HG02571 (cell line): Measurements from ENCODE around the gene UST.
"Not testable (repeated sequence)": the region's sequence is repeated elsewhere in the genome, so short reads cannot be mapped to it uniquely, and the experiment has no call there.

Source experiments
- ATAC-seq: cut with Tn5 transposase; IDR thresholded peaks from one replicate; pipeline ENCODE4 v1.9.1; 2021; ENCODE audit warnings: mild to moderate bottlenecking, moderate library complexity; ENCODE audit not compliant: unreplicated experiment

The UST gene

GRCh38 chr6:149028767-149029405, 282.1 kb downstream of the UST start:
- ATAC-seq, result no peak

DNA sequence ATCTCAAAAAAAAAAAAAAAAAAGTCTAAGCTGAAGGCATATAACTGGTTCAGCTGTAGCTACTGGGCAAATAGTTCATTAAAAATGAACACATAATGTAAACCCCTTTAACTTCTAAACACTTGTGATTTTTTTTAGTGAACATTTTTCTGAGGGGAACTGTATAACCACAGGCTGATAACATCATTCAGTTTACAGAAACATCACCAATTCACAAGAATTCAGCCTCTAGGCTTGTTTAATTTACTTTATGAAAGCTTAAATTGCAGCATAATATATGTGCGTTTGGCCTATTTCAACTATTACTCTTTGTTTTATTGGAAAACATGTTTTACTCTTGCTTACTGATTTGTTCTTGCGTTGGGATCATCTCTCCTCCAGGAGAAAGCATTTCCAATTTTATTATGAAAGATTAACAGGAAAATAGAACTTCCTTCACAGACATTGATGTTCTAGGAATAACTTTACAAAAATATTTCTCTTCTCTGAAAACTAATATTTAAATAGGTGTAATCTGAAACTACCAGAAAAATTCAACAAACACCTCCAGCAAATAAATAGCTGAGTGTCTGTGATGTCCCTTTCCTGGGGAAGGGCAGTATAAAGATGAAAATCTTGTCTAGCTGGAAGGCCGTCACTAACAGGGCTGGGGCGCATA, 284.5 kb downstream of the UST start:
- ATAC-seq, result no peak

GRCh38 chr6:149031859-149032598, 285.2 kb downstream of the UST start:
- peak; percentile 21 for ATAC-seq

GRCh38 chr6:149032599-149033405, 286.0 kb downstream of the UST start:
- peak; percentile 80 for ATAC-seq

DNA sequence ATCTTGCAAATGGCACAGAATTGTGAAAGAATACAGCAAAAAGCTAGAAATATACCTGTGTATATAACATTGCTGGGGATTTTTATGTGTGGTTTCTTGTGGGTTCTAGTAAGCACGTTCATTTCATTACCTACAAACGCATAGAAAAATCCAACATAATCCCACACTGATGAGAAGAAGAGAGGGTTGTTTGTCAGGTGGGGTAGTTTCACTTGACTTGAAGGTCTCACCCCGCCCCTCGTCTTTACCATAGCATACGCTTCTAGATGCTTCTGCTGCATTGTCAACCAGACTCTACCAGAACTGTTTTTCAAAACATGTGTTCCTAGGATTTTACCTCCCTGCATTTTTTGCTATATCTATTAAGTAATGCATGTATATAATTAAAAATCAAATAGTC, 286.6 kb downstream of the UST start:
- ATAC-seq, result no peak

GRCh38 chr6:149035766-149036165, 288.9 kb downstream of the UST start:
- no peak for ATAC-seq

DNA sequence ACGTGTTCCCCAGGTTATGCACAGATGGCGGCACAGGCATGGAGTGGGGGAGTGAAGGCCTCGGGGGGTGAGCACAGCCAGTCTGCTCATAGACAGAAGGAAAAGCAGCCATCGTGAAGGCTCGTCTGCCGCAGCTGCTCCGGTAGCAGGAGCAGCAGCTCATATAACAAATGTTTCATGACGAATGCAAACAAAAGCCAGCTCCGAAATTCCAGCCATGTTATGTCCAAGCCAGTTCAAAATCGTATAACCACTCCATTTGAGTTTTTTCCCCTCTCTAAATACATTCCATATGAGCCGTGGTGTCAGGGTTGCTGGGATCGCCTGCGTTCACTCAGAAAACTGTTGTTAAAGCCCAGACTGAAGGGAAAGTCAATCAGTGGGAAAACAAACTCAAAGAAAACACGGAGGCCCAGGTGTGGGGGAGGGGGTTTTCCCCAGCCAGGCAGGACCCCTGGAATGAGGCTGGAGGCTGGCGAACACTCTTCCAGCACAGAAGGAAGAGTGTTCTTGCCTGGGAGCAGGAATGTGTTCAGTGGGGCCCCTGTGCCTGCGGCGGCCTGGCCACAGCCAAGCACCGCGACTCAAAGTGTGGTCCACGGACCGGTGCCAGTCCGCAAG, 290.3 kb downstream of the UST start:
- ATAC-seq, result no peak

DNA sequence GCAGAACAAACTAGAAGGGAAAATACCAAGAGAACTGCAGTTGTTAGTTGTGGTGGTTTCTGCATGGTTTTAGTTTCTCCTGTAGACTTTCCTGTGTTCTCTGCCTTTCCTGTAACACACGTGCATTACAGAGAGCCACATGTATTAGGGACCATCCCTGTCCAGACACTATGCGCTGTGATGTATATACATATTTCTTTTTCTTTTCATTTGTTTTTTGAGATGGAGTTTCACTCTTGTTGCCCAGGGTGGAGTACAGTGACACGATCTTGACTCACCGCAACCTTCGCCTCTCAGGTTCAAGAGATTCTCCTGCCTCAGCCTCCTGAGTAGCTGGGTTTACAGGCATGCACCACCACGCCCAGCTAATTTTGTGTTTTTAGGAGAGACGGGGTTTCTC, 292.2 kb downstream of the UST start:
- ATAC-seq, result not testable (repeated sequence)

DNA sequence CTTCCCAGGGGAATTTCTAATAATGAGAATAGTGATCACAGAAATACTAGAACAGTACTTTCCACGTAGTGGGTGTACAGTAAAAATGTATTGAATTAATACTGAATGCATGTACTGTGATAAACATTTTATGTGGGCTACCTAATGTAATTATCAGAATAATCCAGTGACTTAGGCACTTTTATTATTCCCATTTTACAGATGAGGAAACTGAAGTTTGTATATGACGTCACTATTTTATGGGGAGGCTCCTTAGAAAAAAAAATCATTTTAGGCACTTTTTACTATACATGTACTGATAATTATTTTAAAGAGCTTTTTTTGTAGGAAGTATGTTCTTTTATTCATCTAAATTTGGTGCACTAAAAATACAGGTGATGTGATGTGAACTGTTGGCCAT, 295.1 kb downstream of the UST start:
- no peak for ATAC-seq

- ATAC-seq, result no peak
These were observed 296.8 kb downstream of the UST start for GRCh38 chr6:149043476-149044130.

DNA sequence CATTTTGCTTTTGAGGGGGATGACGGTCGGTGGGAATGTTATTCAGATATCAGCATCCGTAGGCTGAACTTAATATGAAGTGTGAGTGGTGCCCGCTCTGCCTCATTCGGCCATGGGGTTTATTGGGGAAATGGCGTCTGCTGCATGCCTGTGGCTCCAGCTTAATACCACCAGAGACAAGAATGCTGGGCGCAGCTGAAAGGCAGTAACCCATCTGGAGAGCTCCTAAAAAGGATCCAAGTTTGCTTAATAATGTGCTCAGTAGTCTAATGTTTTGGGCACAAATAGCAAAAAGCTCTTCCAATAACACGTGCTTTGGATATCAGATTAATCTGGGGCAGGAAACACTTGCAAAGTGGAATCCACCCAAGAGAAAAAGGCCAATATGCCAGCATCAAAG, 297.7 kb downstream of the UST start:
- ATAC-seq, result no peak

- no peak for ATAC-seq
These were observed 298.6 kb downstream of the UST start for GRCh38 chr6:149045404-149045803.

- no peak for ATAC-seq
These were observed 299.5 kb downstream of the UST start for GRCh38 chr6:149046164-149046821.

- peak; percentile 57 for ATAC-seq
These were observed 300.0 kb downstream of the UST start for GRCh38 chr6:149046822-149047246.

- no peak for ATAC-seq
These were observed 302.4 kb downstream of the UST start for GRCh38 chr6:149049230-149049629.

- no peak for ATAC-seq
These were observed 303.3 kb downstream of the UST start for GRCh38 chr6:149050160-149050559.

DNA sequence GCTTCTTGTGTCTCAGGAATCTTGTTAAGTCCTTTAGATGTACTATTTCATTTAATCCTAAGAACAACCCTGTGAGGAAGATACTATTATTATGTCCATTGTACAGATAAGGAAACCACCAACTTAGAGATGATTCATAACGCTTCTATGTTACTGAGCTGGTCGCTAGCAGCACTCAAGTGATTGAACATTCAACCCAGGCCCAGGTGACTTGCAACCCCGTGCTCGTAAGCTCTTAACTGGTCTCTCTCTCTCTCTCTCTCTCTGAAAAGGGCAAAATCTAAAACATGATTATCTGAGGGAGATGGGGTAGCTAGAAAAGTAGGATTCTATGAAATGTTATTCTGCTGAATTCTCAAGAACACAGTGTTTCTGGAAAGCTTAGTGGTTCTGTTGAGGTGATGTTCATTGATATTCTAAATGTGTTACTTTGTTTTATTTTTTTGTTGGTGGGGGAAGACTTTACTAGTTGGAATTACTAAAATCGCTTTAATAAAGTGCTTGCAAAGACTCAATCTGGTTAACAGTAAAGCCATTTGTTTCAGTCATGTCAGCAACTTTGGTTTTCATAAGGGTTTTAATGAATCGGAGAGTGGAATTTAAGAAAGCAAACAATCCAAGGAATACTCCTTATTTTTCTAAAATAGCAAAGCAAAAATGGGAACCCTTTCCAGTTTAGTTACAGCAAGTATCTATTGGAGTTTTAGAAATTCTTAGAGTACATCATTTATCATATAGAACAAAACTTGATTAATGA, 305.7 kb downstream of the UST start:
- peak; percentile 42 for ATAC-seq

DNA sequence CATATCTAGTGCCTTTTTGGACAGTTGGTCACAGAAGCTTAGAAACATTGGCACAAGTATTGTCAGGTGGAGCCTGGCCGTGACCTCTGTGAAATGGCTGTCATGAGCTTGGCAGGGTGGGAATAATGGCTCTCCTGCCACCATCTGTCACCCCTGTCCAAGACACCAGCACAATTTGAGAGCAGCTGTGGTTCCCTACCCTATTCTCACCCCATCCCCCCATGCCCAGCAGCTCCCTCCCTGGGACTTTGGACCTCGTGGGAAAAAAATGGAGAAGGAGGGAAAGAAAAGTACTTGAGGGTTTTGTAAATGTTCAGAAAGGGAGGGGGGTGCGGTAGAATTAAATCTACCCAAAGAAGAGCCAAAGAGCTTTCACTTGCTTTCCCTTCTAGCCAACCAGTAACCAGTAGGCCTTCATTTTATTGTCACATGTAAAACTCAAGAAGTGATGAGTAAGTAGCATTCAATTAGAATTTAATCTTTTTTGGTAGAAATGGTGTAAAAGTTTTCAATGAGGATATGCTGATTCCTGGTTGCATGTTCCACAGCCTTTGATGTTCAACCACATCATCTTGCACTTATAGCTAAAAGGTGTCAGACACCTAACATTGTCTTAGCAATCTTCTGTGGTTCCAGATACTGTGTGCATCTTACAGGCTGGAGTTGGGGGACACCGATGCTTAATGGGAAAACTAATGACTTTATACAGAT, 307.2 kb downstream of the UST start:
- no peak for ATAC-seq
